WTC11 (cell line): ENCODE data around the gene CLECL1. TPM values are rescaled to one million over a fixed set of nuclear protein-coding genes. Genes with fewer than 3 reads are reported as not detected.

Experiments
- ATAC-seq: fragments of 200-7000 bp; cut with Tn5 transposase; 2 replicates; pipeline ENCODE4 v1.10.0; 2021; ENCODE audit warnings: mild to moderate bottlenecking, moderate library complexity
- CTCF ChIA-PET: fragments of 300-600 bp; sonication (Branson Sonifier 250); formaldehyde crosslinking; loops from one replicate; lab custom pipeline; 2021; ENCODE audit warnings: antibody characterized with exemption; lab: Charles Lee
- POLR2A ChIA-PET: fragments of 350-600 bp; sonication (Branson Sonifier 250); formaldehyde crosslinking; loops from one replicate; lab custom pipeline; 2021; ENCODE audit warnings: antibody characterized with exemption; lab: Charles Lee
- DNase-seq: peaks from one replicate; pipeline ENCODE4 v3.0.0; 2021; ENCODE audit warnings: low spot score
- H3K27ac Mint-ChIP-seq: 2 replicates; pipeline ENCODE4 v1.8.0; 2021; ENCODE audit warnings: mixed read lengths
- H3K27me3 Mint-ChIP-seq: 2 replicates; pipeline ENCODE4 v1.8.0; 2021; ENCODE audit warnings: low read depth, mild to moderate bottlenecking, moderate library complexity, mixed read lengths
- H3K36me3 Mint-ChIP-seq: 2 replicates; pipeline ENCODE4 v1.8.0; 2021; ENCODE audit warnings: mixed read lengths
- H3K4me1 Mint-ChIP-seq: 2 replicates; pipeline ENCODE4 v1.8.0; 2022; ENCODE audit warnings: mixed read lengths
- H3K4me3 Mint-ChIP-seq: 2 replicates; pipeline ENCODE4 v1.8.0; 2021; ENCODE audit warnings: mild to moderate bottlenecking, moderate library complexity, mixed read lengths
- H3K9me3 Mint-ChIP-seq: 2 replicates; pipeline ENCODE4 v1.8.0; 2021; ENCODE audit warnings: mixed read lengths
- ATF1 ChIP-seq: sonication (generic); formaldehyde crosslinking; IDR thresholded peaks from 2 replicates; pipeline ENCODE4 v1.8.1; 2023; ENCODE audit warnings: mild to moderate bottlenecking, moderate library complexity, missing genetic modification reagents
- ATF2 ChIP-seq: sonication (generic); formaldehyde crosslinking; IDR thresholded peaks from 2 replicates; pipeline ENCODE4 v1.8.1; 2022; ENCODE audit warnings: low read depth, missing genetic modification reagents, borderline replicate concordance
- CDX4 ChIP-seq: fragments of 250-450 bp; sonication (Bioruptor Pico); IDR thresholded peaks from 2 replicates; pipeline ENCODE4 v1.9.0; 2021; ENCODE audit warnings: moderate library complexity, mild to moderate bottlenecking, inconsistent platforms, borderline replicate concordance
- CTCF ChIP-seq: fragments of 200-600 bp; IDR thresholded peaks from 2 replicates; pipeline ENCODE4 v1.8.0; 2022; ENCODE audit warnings: antibody characterized with exemption
- EMX1 ChIP-seq: fragments of 250-450 bp; sonication (Bioruptor Pico); IDR thresholded peaks from 2 replicates; pipeline ENCODE4 v1.8.0; 2021; ENCODE audit warnings: mild to moderate bottlenecking
- ESRRA ChIP-seq: sonication (generic); formaldehyde crosslinking; IDR thresholded peaks from 2 replicates; pipeline ENCODE4 v1.8.1; 2022; ENCODE audit warnings: mild to moderate bottlenecking, missing genetic modification reagents, borderline replicate concordance
- FOXK1 ChIP-seq: sonication (generic); formaldehyde crosslinking; IDR thresholded peaks from 2 replicates; pipeline ENCODE4 v1.8.0; 2022; ENCODE audit warnings: mild to moderate bottlenecking, moderate library complexity, missing genetic modification reagents
- FOXP4 ChIP-seq: sonication (generic); formaldehyde crosslinking; IDR thresholded peaks from 2 replicates; pipeline ENCODE4 v1.8.0; 2022; ENCODE audit warnings: mild to moderate bottlenecking, missing genetic modification reagents
- HMGA2 ChIP-seq: fragments of 250-450 bp; sonication (Bioruptor Pico); IDR thresholded peaks from 2 replicates; pipeline ENCODE4 v1.4.0; 2021; ENCODE audit warnings: mild to moderate bottlenecking, moderate library complexity
- JUN ChIP-seq: sonication (generic); formaldehyde crosslinking; IDR thresholded peaks from 2 replicates; pipeline ENCODE4 v1.8.0; 2023; ENCODE audit warnings: mild to moderate bottlenecking, missing genetic modification reagents
- MXD4 ChIP-seq: fragments of 250-450 bp; sonication (Bioruptor Pico); IDR thresholded peaks from 2 replicates; pipeline ENCODE4 v1.8.0; 2021; ENCODE audit warnings: mild to moderate bottlenecking, moderate library complexity, borderline replicate concordance
- USF2 ChIP-seq: sonication (generic); formaldehyde crosslinking; IDR thresholded peaks from 2 replicates; pipeline ENCODE4 v1.8.1; 2023; ENCODE audit warnings: mild to moderate bottlenecking, missing genetic modification reagents, moderate library complexity
- ZNF138 ChIP-seq: sonication (generic); formaldehyde crosslinking; conservative IDR thresholded peaks from 2 replicates; pipeline ENCODE4 v1.8.1; 2022; ENCODE audit warnings: mild to moderate bottlenecking, moderate library complexity, missing genetic modification reagents
- ZNF219 ChIP-seq: sonication (generic); formaldehyde crosslinking; IDR thresholded peaks from 2 replicates; pipeline ENCODE4 v1.8.0; 2023; ENCODE audit warnings: missing genetic modification reagents, mild to moderate bottlenecking, borderline replicate concordance
- ZNF317 ChIP-seq: sonication (generic); formaldehyde crosslinking; IDR thresholded peaks from 2 replicates; pipeline ENCODE4 v1.8.1; 2023; ENCODE audit warnings: low read depth, mild to moderate bottlenecking, moderate library complexity, missing genetic modification reagents, borderline replicate concordance
- ZNF396 ChIP-seq: fragments of 250-450 bp; sonication (Bioruptor Pico); IDR thresholded peaks from 2 replicates; pipeline ENCODE4 v1.8.0; 2021; ENCODE audit warnings: mild to moderate bottlenecking, moderate library complexity, borderline replicate concordance
- ZNF416 ChIP-seq: fragments of 250-450 bp; sonication (Bioruptor Pico); IDR thresholded peaks from 2 replicates; pipeline ENCODE4 v1.9.0; 2021; ENCODE audit warnings: mild to moderate bottlenecking, inconsistent platforms
- total RNA-seq: library from RNA; stranded (reverse); gene quantifications from 3 replicates; pipeline ENCODE4 v1.2.3, GENCODE V29; 2021

CLECL1 gene
- total RNA-seq, 1 experiment from 2014 or later, result not detected

- no peak for TF ChIP-seq FOXP4 (CRISPR knock-in tag)
- no peak for TF ChIP-seq ZNF219 (CRISPR knock-in tag)
- TF ChIP-seq CTCF, result no peak
- TF ChIP-seq ESRRA, result no peak
- TF ChIP-seq USF2 (CRISPR knock-in tag), result no peak
- no peak for TF ChIP-seq ATF2 (CRISPR knock-in tag)
Observed at GRCh38 chr12:9701380-9702154, 31.3 kb downstream of the CLECL1 start (continued).

- peaks cover 32% of the 10 kb centered on the region for H3K36me3 Mint-ChIP-seq
- TF ChIP-seq CDX4 (CRISPR knock-in tag), result no peak
- TF ChIP-seq ZNF416 (CRISPR knock-in tag), result no peak
- no peak for TF ChIP-seq CTCF
- no peak for TF ChIP-seq JUN (CRISPR knock-in tag)
- TF ChIP-seq ZNF396 (CRISPR knock-in tag), result no peak
- no peak for TF ChIP-seq ZNF138
- no peak for TF ChIP-seq MXD4 (CRISPR knock-in tag)
- TF ChIP-seq EMX1 (CRISPR knock-in tag), result no peak
- TF ChIP-seq FOXK1, result no peak
- TF ChIP-seq ATF1 (CRISPR knock-in tag), result no peak
- no peak for TF ChIP-seq ZNF317 (CRISPR knock-in tag)
- TF ChIP-seq HMGA2 (CRISPR knock-in tag), result no peak
- TF ChIP-seq, all 79 proteins: peak for 0
- no peak overlapping the region for H3K27ac Mint-ChIP-seq
- H3K9me3 Mint-ChIP-seq, result peaks cover 83% of the 10 kb centered on the region
- CTCF ChIA-PET, result no interaction called here
- H3K4me3 Mint-ChIP-seq, result no peak overlapping the region
- H3K4me1 Mint-ChIP-seq, result no peaks in the 10 kb centered on the region
- no peak for DNase-seq
- POLR2A ChIA-PET, result no interaction called here
- ATAC-seq, result no peak
- H3K27me3 Mint-ChIP-seq, result peaks cover 13% of the 10 kb centered on the region; the same call in 1 of the 2 replicates
Observed at GRCh38 chr12:9700606-9700956, 32.3 kb downstream of the CLECL1 start.
